H1 (cell line): Measurements from ENCODE around the gene CAPZA2. TPM values are rescaled to one million over a fixed set of nuclear protein-coding genes. Genes with fewer than 3 reads are reported as not detected.

ENCODE experiments used
- CTCF ChIA-PET: fragments of 300-600 bp; sonication (Branson Sonifier 250); formaldehyde crosslinking; loops from one replicate; lab custom pipeline; 2021; ENCODE audit not compliant: partially characterized antibody; lab: Charles Lee
- POLR2A ChIA-PET: fragments of 300-600 bp; sonication (Branson Sonifier 250); formaldehyde crosslinking; loops from one replicate; lab custom pipeline; 2021; ENCODE audit warnings: inconsistent platforms; ENCODE audit not compliant: partially characterized antibody; lab: Charles Lee
- DNase-seq, 2 experiments: peaks; one replicate each; pipeline versions ENCODE4 v3.0.0 to v3.0.0-alpha.2; 2010 to 2022; ENCODE audit warnings: low spot score in 2 of 2, low read depth in 1 of 2, mixed read lengths in 1 of 2
- FAIRE-seq: peaks from 2 replicates; lab custom pipeline; 2011; peaks lifted over from hg19 to GRCh38; lab: Jason Lieb, UNC
- H2AFZ ChIP-seq: 2 replicates; pipeline ENCODE4 v1.8.1; 2012; ENCODE audit warnings: low read length, inconsistent platforms
- H2AK5ac ChIP-seq: 2 replicates; pipeline ENCODE4 v1.6.1; 2013; ENCODE audit warnings: low read depth, low read length
- H2BK120ac ChIP-seq: replicated peaks from 2 replicates; pipeline ENCODE3; 2013; ENCODE audit warnings: low read depth, low read length, inconsistent platforms
- H2BK12ac ChIP-seq: 2 replicates; pipeline ENCODE4 v1.6.1; 2013; ENCODE audit warnings: low read depth, low read length
- H2BK15ac ChIP-seq: 2 replicates; pipeline ENCODE4 v1.6.1; 2013; ENCODE audit warnings: low read length
- H2BK20ac ChIP-seq: 2 replicates; pipeline ENCODE4 v1.6.1; 2013; ENCODE audit warnings: low read length
- H2BK5ac ChIP-seq: 2 replicates; pipeline ENCODE4 v1.6.1; 2013; ENCODE audit warnings: low read depth, low read length
- H3K14ac ChIP-seq: 2 replicates; pipeline ENCODE4 v1.6.1; 2013; ENCODE audit warnings: inconsistent platforms; ENCODE audit not compliant: insufficient read length
- H3K18ac ChIP-seq: 2 replicates; pipeline ENCODE4 v1.6.1; 2013; ENCODE audit warnings: low read length; ENCODE audit errors: extremely low read depth
- H3K23ac ChIP-seq: 2 replicates; pipeline ENCODE4 v1.6.1; 2013; ENCODE audit warnings: inconsistent platforms; ENCODE audit not compliant: insufficient read length
- H3K23me2 ChIP-seq: 2 replicates; pipeline ENCODE4 v1.6.1; 2013; ENCODE audit warnings: low read depth, low read length
- H3K27ac ChIP-seq: 2 replicates; pipeline ENCODE4 v1.6.1; 2011; ENCODE audit warnings: low read depth, low read length, inconsistent platforms
- H3K27me3 ChIP-seq, 4 experiments: replicated peaks in 1 of 4; 1 replicate in 1 of 4; 2 replicates in 3 of 4; pipeline versions ENCODE4 v1.6.1 to v1.8.1; 2011 to 2013; ENCODE audit warnings: low read length in 3 of 4, mild to moderate bottlenecking in 3 of 4, inconsistent platforms in 2 of 4, mixed read lengths in 2 of 4, moderate library complexity in 1 of 4; ENCODE audit not compliant: control insufficient read depth in 3 of 4, insufficient read depth in 3 of 4; ENCODE audit errors: extremely low read depth in 1 of 4
- H3K36me3 ChIP-seq, 4 experiments: 2 replicates each; pipeline versions ENCODE4 v1.6.1 to v1.8.1; 2011 to 2013; ENCODE audit warnings: mild to moderate bottlenecking in 4 of 4, low read length in 3 of 4, moderate library complexity in 2 of 4, control low read depth in 1 of 4, inconsistent platforms in 1 of 4; ENCODE audit not compliant: insufficient read depth in 4 of 4, control insufficient read depth in 2 of 4
- H3K4ac ChIP-seq: replicated peaks from 2 replicates; pipeline ENCODE3; 2013; ENCODE audit warnings: low read length, low read depth, mixed read lengths, inconsistent platforms; ENCODE audit not compliant: insufficient read length
- H3K4me1 ChIP-seq, 4 experiments: replicated peaks in 1 of 4; 1 replicate in 1 of 4; 2 replicates in 3 of 4; pipeline versions ENCODE4 v1.6.1 to v1.8.1; 2011 to 2013; ENCODE audit warnings: low read length in 3 of 4, inconsistent platforms in 2 of 4, mixed read lengths in 1 of 4; ENCODE audit not compliant: insufficient read depth in 4 of 4, control insufficient read depth in 3 of 4
- H3K4me2 ChIP-seq, 2 experiments: 2 replicates each; pipeline versions ENCODE4 v1.6.1 to v1.8.1; 2011 to 2013; ENCODE audit warnings: low read depth in 2 of 2, low read length in 2 of 2, control low read depth in 1 of 2, inconsistent platforms in 1 of 2, mild to moderate bottlenecking in 1 of 2; ENCODE audit not compliant: insufficient read depth in 1 of 2
- H3K4me3 ChIP-seq, 4 experiments: fragments of 200-600, 300-600 bp in 1 of 4; sonication (generic), shearing (Covaris generic), sonication (Bioruptor Twin) in 1 of 4; 2 replicates each; pipeline versions ENCODE4 v1.5.1 to v1.8.1; 2011 to 2016; ENCODE audit warnings: low read length in 4 of 4, low read depth in 3 of 4, control low read depth in 2 of 4, inconsistent platforms in 2 of 4, mild to moderate bottlenecking in 2 of 4, mixed read lengths in 1 of 4, moderate library complexity in 1 of 4; ENCODE audit not compliant: insufficient read depth in 2 of 4; ENCODE audit errors: extremely low read depth in 1 of 4
- H3K56ac ChIP-seq: replicated peaks from 2 replicates; pipeline ENCODE3; 2013; ENCODE audit warnings: low read depth, mild to moderate bottlenecking, mixed read lengths, low read length, inconsistent platforms; ENCODE audit not compliant: insufficient read length
- H3K79me1 ChIP-seq: 2 replicates; pipeline ENCODE4 v1.6.1; 2013; ENCODE audit warnings: low read depth, low read length, control low read depth
- H3K79me2 ChIP-seq, 2 experiments: 2 replicates each; pipeline versions ENCODE4 v1.6.1 to v1.8.1; 2012 to 2013; ENCODE audit warnings: low read length in 2 of 2, mild to moderate bottlenecking in 2 of 2, inconsistent platforms in 1 of 2; ENCODE audit not compliant: insufficient read depth in 2 of 2, control insufficient read depth in 1 of 2
- H3K9ac ChIP-seq, 4 experiments: replicated peaks in 1 of 4; 1 replicate in 1 of 4; 2 replicates in 3 of 4; pipeline versions ENCODE4 v1.6.1 to v1.8.1; 2011 to 2013; ENCODE audit warnings: low read depth in 3 of 4, low read length in 3 of 4, control low read depth in 2 of 4, mild to moderate bottlenecking in 2 of 4, moderate library complexity in 2 of 4, inconsistent platforms in 1 of 4; ENCODE audit errors: extremely low read depth in 1 of 4
- H3K9me3 ChIP-seq, 2 experiments: 2 replicates each; pipeline versions ENCODE4 v1.6.1 to v1.8.1; 2012 to 2013; ENCODE audit warnings: mild to moderate bottlenecking in 2 of 2, moderate library complexity in 2 of 2, control low read depth in 1 of 2, inconsistent platforms in 1 of 2, low read depth in 1 of 2, low read length in 1 of 2, mixed read lengths in 1 of 2; ENCODE audit not compliant: insufficient read depth in 2 of 2
- H4K20me1 ChIP-seq, 2 experiments: replicated peaks in 1 of 2; 2 replicates each; pipeline versions ENCODE3 to v1.8.1; 2011 to 2013; ENCODE audit warnings: inconsistent platforms in 2 of 2, low read length in 2 of 2, mild to moderate bottlenecking in 1 of 2; ENCODE audit not compliant: insufficient read depth in 2 of 2, control insufficient read depth in 1 of 2
- H4K5ac ChIP-seq: 2 replicates; pipeline ENCODE4 v1.6.1; 2013; ENCODE audit warnings: low read length, low read depth, mixed read lengths, inconsistent platforms; ENCODE audit not compliant: insufficient read length
- H4K8ac ChIP-seq: 2 replicates; pipeline ENCODE4 v1.8.0; 2013; ENCODE audit warnings: mild to moderate bottlenecking, moderate library complexity, low read length, inconsistent platforms; ENCODE audit not compliant: insufficient read depth; ENCODE audit errors: extremely low read depth
- H4K91ac ChIP-seq: replicated peaks from 2 replicates; pipeline ENCODE3; 2013; ENCODE audit warnings: low read length, mixed read lengths, inconsistent platforms; ENCODE audit not compliant: insufficient read length
- BACH1 ChIP-seq: IDR thresholded peaks from 2 replicates; pipeline ENCODE4 v1.6.1; 2012; ENCODE audit warnings: low read length, improper control_type of control experiment
- BCL11A ChIP-seq, 2 experiments: IDR thresholded peaks; one replicate each; pipeline ENCODE4 v1.6.1; 2011; ENCODE audit warnings: low read depth in 2 of 2, low read length in 2 of 2, mild to moderate bottlenecking in 2 of 2
- BRCA1 ChIP-seq: IDR thresholded peaks from 2 replicates; pipeline ENCODE4 v1.6.1; 2012; ENCODE audit warnings: low read depth, low read length, improper control_type of control experiment
- CHD2 ChIP-seq: IDR thresholded peaks from 2 replicates; pipeline ENCODE4 v1.6.1; 2012; ENCODE audit warnings: low read length, improper control_type of control experiment
- EZH2 ChIP-seq: fragments of 200-600 bp; sonication (generic); IDR thresholded peaks from 2 replicates; pipeline ENCODE4 v1.7.1; 2012; ENCODE audit warnings: low read depth, mild to moderate bottlenecking, moderate library complexity, low read length, inconsistent platforms; ENCODE audit not compliant: severe bottlenecking
- GABPA ChIP-seq: IDR thresholded peaks from 2 replicates; pipeline ENCODE4 v1.6.1; 2011; ENCODE audit warnings: mild to moderate bottlenecking, low read length, moderate library complexity, borderline replicate concordance; ENCODE audit not compliant: insufficient read depth
- NANOG ChIP-seq: IDR thresholded peaks from 2 replicates; pipeline ENCODE4 v1.6.1; 2011; ENCODE audit warnings: low read length, low read depth, mild to moderate bottlenecking, inconsistent platforms; ENCODE audit not compliant: insufficient read depth, poor library complexity, severe bottlenecking
- POLR2AphosphoS5 ChIP-seq: IDR thresholded peaks from 2 replicates; pipeline ENCODE4 v1.6.1; 2011; ENCODE audit warnings: low read depth, low read length
- RFX5 ChIP-seq: IDR thresholded peaks from 2 replicates; pipeline ENCODE4 v1.6.1; 2011; ENCODE audit warnings: low read depth, low read length, improper control_type of control experiment, borderline replicate concordance
- SIRT6 ChIP-seq: IDR thresholded peaks from one replicate; pipeline ENCODE4 v1.7.1; 2012; ENCODE audit warnings: low read length, inconsistent platforms
- SIX5 ChIP-seq: IDR thresholded peaks from 2 replicates; pipeline ENCODE4 v1.6.1; 2011; ENCODE audit warnings: mild to moderate bottlenecking, low read depth, low read length
- SRF ChIP-seq: IDR thresholded peaks from 2 replicates; pipeline ENCODE4 v1.6.1; 2011; ENCODE audit warnings: mild to moderate bottlenecking, low read depth, low read length, moderate library complexity
- TBP ChIP-seq: IDR thresholded peaks from 2 replicates; pipeline ENCODE4 v1.6.1; 2011; ENCODE audit warnings: low read depth, low read length, improper control_type of control experiment
- polyA plus RNA-seq, 7 experiments: library from polyadenylated mRNA; depleted of rRNA in 3 of 7; stranded (reverse) in 5 of 7; unstranded in 2 of 7; fragments of >200 nt in 5 of 7; fragments of 200-250 nt in 2 of 7; gene quantifications; 1 replicate in 5 of 7; 2 replicates in 1 of 7; 4 replicates in 1 of 7; pipeline versions ENCODE4 v1.2.1 to v1.2.3, GENCODE V29; 2011 to 2013; ENCODE audit warnings: missing spikeins in 2 of 7, mixed read lengths in 2 of 7
- total RNA-seq: library from RNA; stranded (reverse); fragmentation: NEBNext Ultra II Directional; extraction: Animal tissue kit (Norgen Biotek cat#: 25700); gene quantifications from 2 replicates; pipeline ENCODE4 v1.2.1, GENCODE V29; 2021
- TF ChIP-seq, protein P1 (sequence below): IDR thresholded peaks from 2 replicates; pipeline ENCODE4 v1.6.1; 2011; ENCODE audit warnings: low read length, improper control_type of control experiment

Gene CAPZA2
- total and polyA plus RNA-seq, 2 of the 8 experiments (the other 6 are each of a cell fraction or from before 2014, with no cell fraction given), result 33.2 to 145 TPM

DNA sequence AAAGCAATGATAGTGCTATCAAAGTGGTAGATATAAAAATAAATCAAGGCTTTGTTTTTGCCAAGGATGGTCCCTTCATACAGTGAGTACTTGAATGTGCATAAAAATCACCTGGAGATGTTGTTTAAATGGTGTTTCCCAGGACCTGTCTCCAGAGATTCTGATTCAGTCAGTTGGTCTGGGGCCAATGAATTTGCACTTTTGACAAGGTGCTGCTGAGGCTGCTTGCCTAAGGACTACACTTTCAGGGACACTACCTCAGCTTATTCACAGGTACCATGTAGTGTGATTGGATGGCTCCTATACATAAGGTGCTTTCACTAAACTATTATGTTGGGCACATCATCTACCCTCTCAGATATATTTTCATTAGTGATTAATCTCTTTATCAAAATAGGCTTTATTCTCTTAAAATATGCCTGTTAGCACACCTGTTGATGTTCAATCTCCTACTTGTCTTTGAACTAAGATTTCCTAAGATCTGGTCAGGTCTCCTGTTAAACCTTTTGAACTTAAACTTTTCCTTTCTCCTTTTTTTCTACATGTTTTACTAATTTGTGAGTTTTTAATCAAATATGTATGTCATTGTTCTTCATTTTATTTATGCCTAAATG, 24.3 kb downstream of the CAPZA2 start:
- Histone ChIP-seq H3K4ac (no peak overlapping the region), H2BK15ac (no peak overlapping the region), H4K5ac (no peak overlapping the region), H2AFZ (no peak overlapping the region), H4K91ac (no peak overlapping the region), H3K9me3 (no peaks in the 10 kb centered on the region; a peak in 1 of 4 replicates), H4K20me1 (peaks cover 3% of the 10 kb centered on the region in 2 experiments), H2BK12ac (no peak overlapping the region), H3K27me3 (no peaks in the 10 kb centered on the region), H3K56ac (no peak overlapping the region), H3K18ac (no peak overlapping the region), H3K9ac (no peak overlapping the region; a peak in 1 of 7 replicates), H2BK120ac (no peak overlapping the region), H3K4me2 (no peak overlapping the region), H3K4me1 (no peaks in the 10 kb centered on the region), H3K14ac (no peak overlapping the region), H3K23me2 (no peaks in the 10 kb centered on the region), H3K79me2 (peaks cover 0 to 68% of the 10 kb centered on the region in 2 experiments; a peak in 2 of 4 replicates), H2BK20ac (no peak overlapping the region), H3K27ac (no peak overlapping the region), H2AK5ac (no peak overlapping the region), H3K79me1 (no peaks in the 10 kb centered on the region), H3K23ac (no peak overlapping the region), H3K4me3 (no peak overlapping the region), H4K8ac (no peak overlapping the region), H3K36me3 (peaks cover 0 to 23% (median 7%) of the 10 kb centered on the region in 4 experiments; a peak in 3 of 8 replicates), H2BK5ac (no peak overlapping the region)
- no peak for DNase-seq
- FAIRE-seq, result no peak
- CTCF ChIA-PET, result interaction anchor here (1.8 to 1.9 kb wide), 2 partner anchors 9 to 16 kb away, joined by 4 to 5 read pairs; no protein-coding TSS in a partner anchor
- POLR2A ChIA-PET, result no interaction called here
- TF ChIP-seq RFX5 (no peak), BACH1 (no peak), TBP (no peak), EZH2 (no peak), POLR2AphosphoS5 (no peak), BRCA1 (no peak), SIX5 (no peak), NANOG (no peak), SIRT6 (no peak), CHD2 (no peak), GABPA (no peak), SRF (no peak), BCL11A (IDR thresholded peaks at IDR 0.05; ENCODE audit: low read depth in 2 of 2, low read length in 2 of 2) (no peak)
- TF ChIP-seq, protein P1, sequence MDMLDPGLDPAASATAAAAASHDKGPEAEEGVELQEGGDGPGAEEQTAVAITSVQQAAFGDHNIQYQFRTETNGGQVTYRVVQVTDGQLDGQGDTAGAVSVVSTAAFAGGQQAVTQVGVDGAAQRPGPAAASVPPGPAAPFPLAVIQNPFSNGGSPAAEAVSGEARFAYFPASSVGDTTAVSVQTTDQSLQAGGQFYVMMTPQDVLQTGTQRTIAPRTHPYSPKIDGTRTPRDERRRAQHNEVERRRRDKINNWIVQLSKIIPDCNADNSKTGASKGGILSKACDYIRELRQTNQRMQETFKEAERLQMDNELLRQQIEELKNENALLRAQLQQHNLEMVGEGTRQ, result no peak
